Activated CD8-positive, alpha-beta T cell treated with anti-CD3 and anti-CD28 coated beads for 36 hours (primary cell): ENCODE results near the gene ZNF771. TPM values are rescaled to one million over a fixed set of nuclear protein-coding genes. Genes with fewer than 3 reads are reported as not detected.

ENCODE experiments used
- ATAC-seq: fragments of 200-7000 bp; cut with Tn5 transposase; one replicate; pipeline ENCODE4 v1.10.0; 2021; ENCODE audit warnings: mild to moderate bottlenecking, moderate library complexity
- CTCF ChIA-PET: fragments of 350-600 bp; sonication (Branson Sonifier 250); formaldehyde crosslinking; loops from one replicate; lab custom pipeline; 2021; ENCODE audit warnings: antibody characterized with exemption; lab: Charles Lee
- POLR2A ChIA-PET: fragments of 350-600 bp; sonication (Branson Sonifier 250); formaldehyde crosslinking; loops from one replicate; lab custom pipeline; 2021; ENCODE audit warnings: antibody characterized with exemption; lab: Charles Lee
- DNase-seq: peaks from one replicate; pipeline ENCODE4 v3.0.0-alpha.2; 2020
- H3K27ac Mint-ChIP-seq: one replicate; pipeline ENCODE4 v1.8.0; 2021; ENCODE audit warnings: mild to moderate bottlenecking, mixed read lengths
- H3K27me3 Mint-ChIP-seq: one replicate; pipeline ENCODE4 v1.8.0; 2021; ENCODE audit warnings: mixed read lengths
- H3K36me3 Mint-ChIP-seq: one replicate; pipeline ENCODE4 v1.8.0; 2021; ENCODE audit warnings: low read depth, mixed read lengths
- H3K4me1 Mint-ChIP-seq: one replicate; pipeline ENCODE4 v1.8.0; 2021; ENCODE audit warnings: low read depth, mixed read lengths
- H3K4me3 Mint-ChIP-seq: one replicate; pipeline ENCODE4 v1.8.0; 2021; ENCODE audit warnings: mild to moderate bottlenecking, moderate library complexity, mixed read lengths
- H3K9me3 Mint-ChIP-seq: one replicate; pipeline ENCODE4 v1.8.0; 2021; ENCODE audit warnings: mixed read lengths
- intact Hi-C: fragments of 100-400 bp; cut with micrococcal nuclease; formaldehyde crosslinking; loops from one replicate; pipeline ENCODE4 v1.10.0; 2022
- total RNA-seq, 2 experiments: library from RNA; stranded (reverse); gene quantifications; one replicate each; pipeline ENCODE4 v1.2.3, GENCODE V29; 2021
- TF ChIP-seq, protein P1 (sequence below): fragments of 200-600 bp; IDR thresholded peaks from one replicate; pipeline ENCODE4 v1.8.0; 2022; ENCODE audit warnings: antibody characterized with exemption, mild to moderate bottlenecking

Gene ZNF771
- total RNA-seq, 2 experiments from 2014 or later: 5.4 to 6.6 TPM

GRCh38 chr16:30430428-30430970 lies 23.1 kb downstream of the ZNF771 start:
- Mint-ChIP-seq H3K9me3 (no peaks in the 10 kb centered on the region), H3K4me1 (peaks cover 36% of the 10 kb centered on the region), H3K36me3 (peaks cover 30% of the 10 kb centered on the region), H3K27ac (no peak overlapping the region), H3K27me3 (no peaks in the 10 kb centered on the region), H3K4me3 (no peak overlapping the region)
- ChIA-PET CTCF (interaction anchor here (0.8 to 5.5 kb wide), 37 partner anchors 9 to 228 kb away, joined by 3 to 84 read pairs (median 6); partner anchors contain the start of genes FBRS, ITGAL, SEPHS2 and SEPTIN1), POLR2A (interaction anchor here (0.6 to 2.5 kb wide), 27 partner anchors 8 to 266 kb away, joined by 3 to 21 read pairs (median 4); partner anchors contain the start of genes ITGAL, PRR14, SEPHS2 and ZNF688)
- TF ChIP-seq, protein P1, sequence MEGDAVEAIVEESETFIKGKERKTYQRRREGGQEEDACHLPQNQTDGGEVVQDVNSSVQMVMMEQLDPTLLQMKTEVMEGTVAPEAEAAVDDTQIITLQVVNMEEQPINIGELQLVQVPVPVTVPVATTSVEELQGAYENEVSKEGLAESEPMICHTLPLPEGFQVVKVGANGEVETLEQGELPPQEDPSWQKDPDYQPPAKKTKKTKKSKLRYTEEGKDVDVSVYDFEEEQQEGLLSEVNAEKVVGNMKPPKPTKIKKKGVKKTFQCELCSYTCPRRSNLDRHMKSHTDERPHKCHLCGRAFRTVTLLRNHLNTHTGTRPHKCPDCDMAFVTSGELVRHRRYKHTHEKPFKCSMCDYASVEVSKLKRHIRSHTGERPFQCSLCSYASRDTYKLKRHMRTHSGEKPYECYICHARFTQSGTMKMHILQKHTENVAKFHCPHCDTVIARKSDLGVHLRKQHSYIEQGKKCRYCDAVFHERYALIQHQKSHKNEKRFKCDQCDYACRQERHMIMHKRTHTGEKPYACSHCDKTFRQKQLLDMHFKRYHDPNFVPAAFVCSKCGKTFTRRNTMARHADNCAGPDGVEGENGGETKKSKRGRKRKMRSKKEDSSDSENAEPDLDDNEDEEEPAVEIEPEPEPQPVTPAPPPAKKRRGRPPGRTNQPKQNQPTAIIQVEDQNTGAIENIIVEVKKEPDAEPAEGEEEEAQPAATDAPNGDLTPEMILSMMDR: peak; percentile 39
- intact Hi-C loops: no loop called here
- DNase-seq (no peak), ATAC-seq (peak; percentile 11)

GRCh38 chr16:30434852-30435251 lies 27.4 kb downstream of the ZNF771 start:
- ChIA-PET CTCF (interaction anchor here (1.1 to 5.5 kb wide), 5 partner anchors 15 to 181 kb away, joined by 4 to 84 read pairs (median 5); no protein-coding TSS in a partner anchor), POLR2A (interaction anchor here (0.6 to 2.8 kb wide), 2 partner anchors 10 to 11 kb away, joined by 3 to 9 read pairs; partner anchors contain the start of gene SEPHS2)
- ATAC-seq (peak; percentile 15), DNase-seq (peak; percentile 85)
- TF ChIP-seq, protein P1: no peak
- Mint-ChIP-seq H3K9me3 (no peaks in the 10 kb centered on the region), H3K36me3 (no peaks in the 10 kb centered on the region), H3K27ac (peak overlapping the region; percentile 73), H3K27me3 (no peaks in the 10 kb centered on the region), H3K4me1 (peaks cover 20% of the 10 kb centered on the region), H3K4me3 (peak overlapping the region; percentile 14)
- intact Hi-C loops: loop anchor here (5.0 kb wide), 1 partner anchor 37 kb away; the partner anchor contains the start of gene ITGAL

DNA sequence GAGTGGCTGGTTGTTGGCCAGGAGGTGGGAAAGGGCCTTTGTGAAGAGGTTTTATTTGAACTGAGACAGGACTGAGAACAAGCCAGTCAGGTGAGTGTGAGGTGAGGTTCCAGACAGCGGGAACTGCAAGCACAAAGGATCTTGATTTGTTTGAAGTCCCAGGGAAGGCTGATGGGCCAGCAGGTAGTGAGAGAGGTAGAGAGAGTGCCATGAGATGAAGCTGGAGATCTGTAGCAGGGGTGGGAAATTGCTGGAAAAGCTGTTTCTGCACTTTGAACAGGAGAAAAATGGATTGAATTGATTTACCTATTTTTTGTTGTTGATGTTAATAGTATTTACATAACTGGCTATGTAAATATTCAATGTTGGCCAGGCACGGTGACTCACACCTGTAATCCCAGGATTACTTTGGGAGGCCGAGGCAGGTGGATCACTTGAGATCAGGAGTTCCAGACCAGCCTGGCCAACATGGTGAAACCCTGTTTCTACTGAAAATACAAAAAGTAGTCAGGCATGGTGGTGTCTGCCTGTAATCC lies 30.2 kb downstream of the ZNF771 start:
- Mint-ChIP-seq H3K4me1 (peaks cover 22% of the 10 kb centered on the region), H3K27ac (no peak overlapping the region), H3K36me3 (no peaks in the 10 kb centered on the region), H3K9me3 (no peaks in the 10 kb centered on the region), H3K4me3 (no peak overlapping the region), H3K27me3 (no peaks in the 10 kb centered on the region)
- ChIA-PET POLR2A (interaction anchor here (0.6 to 2.8 kb wide), 8 partner anchors 7 to 373 kb away, joined by 3 to 9 read pairs (median 4); partner anchors contain the start of gene SEPHS2), CTCF (interaction anchor here (1.0 to 1.9 kb wide), 2 partner anchors 12 to 42 kb away, joined by 3 to 9 read pairs; no protein-coding TSS in a partner anchor)
- DNase-seq (no peak), ATAC-seq (no peak)
- intact Hi-C loops: loop anchor here (5.0 kb wide), 1 partner anchor 35 kb away; the partner anchor contains the start of gene ITGAL
- TF ChIP-seq, protein P1: no peak

- intact Hi-C loops: loop anchor here (5.0 kb wide), 1 partner anchor 33 kb away; the partner anchor contains the start of gene ITGAL
- Mint-ChIP-seq H3K27me3 (no peaks in the 10 kb centered on the region), H3K4me3 (no peak overlapping the region), H3K4me1 (peaks cover 28% of the 10 kb centered on the region), H3K36me3 (peaks cover 9% of the 10 kb centered on the region), H3K27ac (no peak overlapping the region), H3K9me3 (no peaks in the 10 kb centered on the region)
- ChIA-PET POLR2A (interaction anchor here (1.1 kb wide), 1 partner anchor 9 kb away, joined by 3 read pairs; the partner anchor contains the start of gene DCTPP1), CTCF (no interaction called here)
- no peak for DNase-seq
- TF ChIP-seq, protein P1: no peak
- ATAC-seq: no peak
These were observed 31.4 kb downstream of the ZNF771 start for GRCh38 chr16:30438835-30439234.
